NCI-H526 treated with DMSO at 0.1 percent for 48 hours (cell line): ENCODE results near the gene GGNBP2.
A peak's percentile ranks its signal among the peaks of the same experiment; 100 is the strongest.

Experiments
- DNase-seq: peaks from one replicate; lab custom pipeline; 2025; lab: John Stamatoyannopoulos, UW

Gene GGNBP2

DNA sequence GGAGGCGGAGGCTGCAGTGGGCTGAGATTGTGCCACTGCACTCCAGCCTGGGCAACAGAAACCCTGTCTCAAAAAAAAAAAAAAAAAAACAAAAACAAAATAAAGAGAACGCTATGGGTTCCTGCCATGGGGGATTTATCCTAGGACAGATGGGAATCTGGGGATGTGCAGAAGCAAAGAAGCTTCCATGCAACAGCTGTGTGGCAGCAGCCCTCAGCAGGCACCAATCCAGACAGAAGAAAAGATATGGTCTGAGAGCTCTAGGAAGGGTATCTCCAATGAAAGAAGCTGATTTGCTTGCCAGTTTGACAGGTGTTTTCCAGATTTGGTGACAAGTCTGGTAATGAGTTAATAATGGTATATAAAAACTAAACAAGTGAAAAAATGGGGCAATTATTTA lies 21.6 kb upstream of the GGNBP2 start:
- no peak for DNase-seq

DNA sequence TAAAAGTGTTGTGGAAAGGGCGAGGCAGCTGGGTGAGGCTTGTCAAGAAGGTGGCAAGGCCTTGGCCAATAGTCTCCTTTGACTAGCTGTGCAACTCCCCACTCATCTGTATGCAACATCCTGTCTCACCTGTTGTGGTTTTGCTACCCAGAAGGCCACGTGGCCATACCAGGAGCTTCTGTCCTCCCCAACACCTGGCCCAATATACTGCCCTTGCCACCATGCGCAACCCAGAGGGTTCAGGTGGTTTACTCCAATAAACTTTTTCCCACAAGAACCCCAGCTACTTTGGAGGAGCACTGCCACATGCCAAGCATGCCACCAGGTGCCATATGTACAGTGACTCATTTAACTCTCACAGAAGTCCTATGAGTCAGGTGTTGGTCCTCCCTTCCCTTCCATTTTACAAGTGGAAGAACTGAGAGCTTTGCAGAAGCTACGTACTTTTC lies 20.3 kb upstream of the GGNBP2 start:
- no peak for DNase-seq

DNA sequence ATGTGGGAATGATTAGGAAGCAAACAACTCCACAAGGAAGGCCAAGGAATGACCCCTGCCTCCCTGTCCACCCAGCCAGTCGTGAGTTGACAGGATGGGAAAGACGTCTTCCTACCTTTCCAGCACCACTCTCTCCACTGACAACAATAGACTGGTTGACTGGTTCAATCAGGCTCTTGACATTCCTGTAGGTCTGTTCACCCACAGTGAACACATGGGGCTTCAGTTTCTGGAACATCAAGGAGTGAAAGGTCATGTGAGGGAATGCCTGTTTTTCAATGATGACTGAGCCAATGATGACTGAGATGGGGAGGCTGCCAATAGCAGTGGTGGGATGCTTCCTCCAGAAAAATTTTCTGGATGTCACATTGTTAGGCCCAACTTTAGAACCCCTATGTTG lies 19.6 kb upstream of the GGNBP2 start:
- no peak for DNase-seq

DNA sequence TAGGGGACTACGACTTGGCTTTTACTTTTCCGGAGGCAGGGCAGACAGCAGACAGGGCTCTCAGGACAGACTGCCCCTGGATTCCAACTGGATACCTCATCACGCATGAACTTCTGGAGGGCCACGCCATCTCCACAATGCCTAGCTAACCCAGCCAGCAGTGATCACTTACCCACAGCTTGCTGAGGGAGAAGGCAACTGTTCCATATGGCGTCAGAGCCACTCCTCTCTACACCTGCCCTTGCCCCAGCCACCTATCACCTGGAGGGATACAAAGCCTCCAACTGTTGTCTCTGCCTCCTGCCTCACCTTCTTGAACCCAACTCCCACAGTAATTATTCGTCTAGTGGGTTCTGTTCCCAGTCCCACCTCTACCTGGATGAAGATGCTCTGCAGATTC lies 18.8 kb upstream of the GGNBP2 start:
- DNase-seq: no peak

DNA sequence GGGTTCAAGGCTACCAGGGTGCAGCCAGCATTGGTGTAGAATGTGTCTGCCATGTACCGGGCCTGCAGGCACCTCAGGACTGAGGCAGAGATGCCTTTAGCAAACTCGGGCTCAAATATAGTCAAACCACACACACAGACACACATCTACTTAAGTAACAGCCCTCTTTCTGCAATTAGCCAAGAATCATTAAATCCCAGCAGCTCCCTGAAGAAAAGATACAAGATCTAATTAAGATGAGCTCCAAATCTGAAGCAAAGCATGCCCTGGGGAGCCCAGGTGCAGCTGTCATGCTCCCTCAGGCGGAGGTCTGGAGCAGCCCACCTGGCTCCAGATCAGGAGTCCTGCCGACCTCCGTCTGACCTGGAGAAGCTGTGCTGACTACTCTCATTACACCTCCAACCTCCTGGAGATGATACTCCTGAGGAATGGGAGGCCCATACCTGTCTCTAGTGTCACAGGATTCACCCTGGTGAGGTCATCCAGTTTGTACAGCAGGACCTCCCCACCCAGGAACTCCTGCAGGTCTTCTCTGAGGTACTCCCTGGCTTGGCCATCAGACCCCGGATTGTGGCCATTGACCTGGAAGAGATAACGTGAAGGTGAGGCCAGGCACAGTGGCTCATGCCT lies 17.0 kb upstream of the GGNBP2 start:
- no peak for DNase-seq

DNA sequence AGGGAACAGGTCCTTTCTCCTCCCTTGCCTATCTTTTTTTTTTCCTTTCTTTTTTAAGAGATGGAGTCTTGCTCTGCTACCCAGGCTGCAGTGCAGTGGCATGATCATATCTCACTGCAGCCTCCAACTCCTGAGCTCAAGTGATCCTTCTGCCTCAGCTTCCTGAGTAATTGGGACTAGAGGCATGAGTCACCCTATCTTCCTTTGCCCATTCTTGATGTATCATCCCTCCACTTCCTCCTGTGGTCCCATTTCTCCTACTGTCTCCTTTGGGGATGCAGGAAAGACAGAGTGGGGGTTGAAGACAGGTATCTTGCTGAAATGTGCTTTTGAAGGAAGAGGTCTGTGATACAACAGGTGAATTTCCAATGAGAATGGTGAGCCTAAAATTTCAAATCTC lies 15.6 kb upstream of the GGNBP2 start:
- no peak for DNase-seq

DNA sequence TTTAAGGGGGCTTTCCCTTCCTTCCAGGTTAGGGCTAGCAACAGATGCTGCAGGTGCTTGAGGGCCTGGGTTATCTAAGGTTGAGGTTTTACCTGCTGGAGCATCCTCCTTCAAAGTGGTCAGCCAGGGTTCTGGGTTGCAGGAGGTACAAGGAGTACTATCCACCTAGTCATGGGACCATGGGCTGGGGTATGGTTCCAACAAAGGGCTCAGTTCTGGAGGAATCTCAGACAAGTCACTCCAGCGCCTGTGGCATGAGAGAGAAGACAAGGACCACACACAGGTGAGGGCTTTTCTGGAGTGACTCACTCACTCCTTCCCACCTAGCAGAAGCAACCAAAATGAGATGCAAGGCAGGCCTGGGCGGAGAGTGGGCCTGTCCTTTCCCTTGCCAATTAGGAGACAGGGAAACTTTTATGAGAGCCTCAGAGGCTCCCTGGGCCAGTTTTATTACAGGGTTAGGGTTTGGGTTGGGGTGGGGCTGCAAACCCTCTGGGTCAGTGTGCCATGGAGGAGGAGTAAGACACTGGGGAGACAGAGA lies 12.2 kb upstream of the GGNBP2 start:
- DNase-seq: no peak

DNA sequence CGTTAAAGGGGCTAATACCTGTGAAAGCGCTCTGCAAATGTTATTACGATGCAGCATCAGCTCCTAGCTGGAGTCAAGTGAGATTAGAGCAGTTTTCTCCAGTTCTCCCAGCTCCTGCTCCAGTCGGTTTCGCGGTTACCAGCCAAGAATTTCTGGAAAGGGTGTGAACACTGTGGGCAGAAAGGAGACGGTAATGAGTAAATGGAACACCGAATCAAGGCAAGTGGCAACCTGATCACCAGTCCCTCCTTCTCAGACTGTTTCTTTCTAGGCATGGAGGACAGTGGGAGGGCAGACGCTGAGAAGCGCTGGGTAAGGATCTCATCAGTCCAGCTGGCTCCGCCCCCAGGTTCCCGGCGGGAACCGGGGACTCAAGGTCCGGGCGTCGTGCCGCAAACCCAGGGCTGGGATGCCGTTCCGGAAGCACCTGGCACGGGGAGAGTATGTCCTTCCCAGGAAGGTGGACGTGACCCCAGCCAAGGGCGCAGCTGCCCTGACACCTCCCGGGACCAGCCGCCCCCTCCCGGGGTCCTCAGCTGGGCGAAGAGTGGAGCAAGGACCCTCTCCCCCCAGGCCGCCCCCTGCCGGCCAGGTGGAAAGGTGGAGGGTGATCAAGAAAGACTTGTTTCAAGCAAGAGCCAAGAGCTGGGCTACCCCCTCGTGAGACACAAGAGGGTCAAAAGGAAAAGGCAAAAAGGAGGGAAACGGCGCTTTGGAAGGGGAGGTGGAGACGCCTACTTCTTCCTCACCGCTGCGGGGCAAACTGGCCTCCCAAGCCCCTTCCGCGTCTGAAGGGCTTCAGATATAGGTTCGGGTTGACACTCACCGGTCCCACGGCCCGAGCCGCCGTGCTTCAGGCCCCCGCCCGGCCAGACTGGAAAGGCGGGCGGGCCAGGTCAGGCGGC lies 10.5 kb upstream of the GGNBP2 start:
- peak; percentile 64 for DNase-seq

DNA sequence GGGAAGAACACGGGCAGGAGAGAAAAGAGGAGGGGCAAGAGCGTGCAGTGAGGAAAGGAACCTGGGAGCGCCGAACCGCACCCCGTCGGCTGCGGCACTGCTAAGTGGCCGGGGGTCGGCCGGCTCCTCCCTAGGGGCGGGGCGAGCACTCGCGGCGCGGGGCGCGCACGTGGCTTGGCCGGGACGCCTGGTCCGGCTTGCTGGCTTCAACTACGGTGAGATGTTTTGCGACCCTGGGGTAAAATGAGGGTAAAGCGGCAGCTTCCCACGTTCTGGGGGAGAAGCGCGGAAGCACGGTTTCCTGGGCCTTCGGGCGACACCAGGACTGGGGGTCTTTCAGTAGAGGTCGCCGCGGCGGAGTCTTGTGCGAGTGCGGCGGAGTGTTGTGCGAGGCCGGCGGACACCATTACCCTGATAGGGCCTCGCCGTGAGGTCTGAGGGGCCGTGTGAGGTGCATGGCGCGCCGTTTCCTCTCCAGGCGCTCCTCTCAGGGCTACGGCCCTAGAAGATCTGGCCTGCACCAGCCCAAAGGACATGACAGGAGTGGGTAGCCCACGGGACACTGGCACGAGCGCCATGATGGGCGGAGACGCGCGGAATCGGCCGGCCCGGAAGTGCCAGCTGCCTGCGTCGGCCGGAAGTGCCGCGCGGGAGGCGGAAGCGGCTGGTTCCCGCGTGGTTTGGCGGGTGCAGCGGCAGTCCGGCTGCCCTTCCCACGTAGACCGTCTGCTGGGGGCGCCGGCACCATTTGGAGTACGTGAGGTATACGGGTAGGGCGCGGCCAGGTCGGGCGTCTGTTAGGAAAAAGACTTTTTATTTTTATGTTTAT lies 9.7 kb upstream of the GGNBP2 start, which contains the start of the genes MYO19 and PIGW:
TSS of gene MYO19 (minus strand) at position 29 of the 829 bp plus-strand sequence. CDS start 2,330 bp downstream, outside the sequence.
TSS of gene PIGW (plus strand) at position 148 of the 829 bp plus-strand sequence. CDS start 2,115 bp downstream, outside the sequence.
- peak; percentile 76 for DNase-seq

DNA sequence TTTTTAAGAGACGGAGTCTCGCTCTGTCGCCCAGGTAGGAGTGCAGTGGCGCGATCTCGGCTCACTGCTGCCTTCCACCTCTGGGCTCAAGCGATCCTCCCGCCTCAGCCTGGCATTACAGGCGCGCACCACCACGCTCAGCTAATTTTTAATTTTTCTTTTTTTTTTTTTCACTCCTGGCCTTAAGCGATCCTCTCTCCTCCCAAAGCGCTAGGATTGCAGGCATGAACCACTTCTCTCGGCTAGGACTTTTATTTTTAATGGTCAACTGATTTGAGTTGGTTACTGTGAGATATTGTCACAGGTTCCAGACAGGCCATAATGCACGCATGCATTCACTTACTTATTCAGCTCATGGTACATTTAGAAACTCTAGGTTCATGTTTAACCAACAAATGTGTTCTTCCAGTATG lies 9.0 kb upstream of the GGNBP2 start:
- DNase-seq: no peak

DNA sequence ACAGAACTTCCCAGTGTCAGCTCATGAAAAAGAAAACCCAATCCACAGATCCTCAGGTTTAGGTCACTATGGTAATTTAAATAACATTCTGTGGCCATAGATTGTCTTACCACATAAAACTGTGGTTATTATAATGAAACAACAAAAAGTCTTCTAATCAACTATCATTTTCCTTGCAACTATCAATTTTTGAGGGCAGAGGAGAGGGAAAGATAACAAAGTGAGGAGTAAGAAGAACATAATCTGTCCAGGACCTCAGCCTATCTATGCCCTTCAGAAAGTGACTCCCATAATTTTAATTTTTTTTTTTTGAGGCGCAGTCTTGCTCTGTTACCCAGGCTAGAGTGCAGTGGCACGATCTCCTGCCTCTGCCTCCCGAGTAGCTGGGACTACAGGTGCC lies 4.0 kb upstream of the GGNBP2 start:
- DNase-seq: no peak

DNA sequence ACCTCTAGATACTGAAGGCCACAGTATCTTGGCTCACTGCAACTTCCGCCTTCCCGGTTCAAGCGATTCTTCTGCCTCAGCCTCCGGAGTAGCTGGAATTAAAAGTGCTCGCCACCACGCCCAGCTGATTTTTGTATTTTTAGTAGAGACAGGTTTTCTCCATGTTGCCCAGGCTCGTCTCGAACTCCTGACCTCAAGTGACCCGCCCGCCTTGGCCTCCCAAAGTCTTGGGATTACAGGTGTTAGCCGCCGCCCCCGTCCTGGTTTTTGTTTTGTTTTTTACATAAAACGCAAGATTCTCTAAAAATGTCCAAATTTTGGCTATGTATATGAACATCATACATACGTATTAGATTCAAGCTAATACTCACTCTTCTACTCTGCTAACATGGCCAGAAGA lies 2.0 kb upstream of the GGNBP2 start:
- DNase-seq: no peak

DNA sequence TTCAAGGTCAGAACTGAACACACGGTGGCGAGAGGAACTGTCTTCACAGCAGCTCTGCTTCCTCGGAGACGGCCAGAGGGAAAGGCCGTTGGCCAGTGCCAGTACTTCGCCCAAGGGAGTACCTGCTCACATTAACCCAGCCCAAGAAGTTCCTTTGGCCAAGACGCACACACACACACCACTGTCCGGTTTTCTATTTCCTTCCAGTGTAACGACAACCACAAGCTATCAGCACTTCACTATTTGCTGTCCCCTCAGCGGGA lies 744 bp upstream of the GGNBP2 start:
- DNase-seq: no peak

DNA sequence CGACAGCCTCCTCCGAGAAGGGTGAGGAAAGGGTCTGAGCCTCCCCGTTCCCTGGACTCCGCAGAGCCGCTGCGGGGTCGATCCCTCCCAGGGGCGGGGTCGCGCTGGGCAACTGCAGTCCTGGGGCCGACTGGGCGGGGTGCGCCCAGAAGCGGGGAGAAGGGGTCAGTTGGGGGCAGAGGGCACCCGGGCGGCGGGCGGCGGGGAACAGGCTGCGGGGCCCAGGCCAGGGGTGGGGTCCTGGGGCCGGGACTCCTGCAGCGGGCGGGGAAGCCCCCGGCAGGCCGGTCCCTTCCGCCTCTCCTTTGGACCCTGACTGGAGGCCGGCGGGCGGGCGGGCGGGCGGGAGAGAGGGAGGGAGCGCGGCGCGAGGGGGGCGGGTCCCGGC lies 352 bp downstream of the GGNBP2 start:
- DNase-seq: no peak

DNA sequence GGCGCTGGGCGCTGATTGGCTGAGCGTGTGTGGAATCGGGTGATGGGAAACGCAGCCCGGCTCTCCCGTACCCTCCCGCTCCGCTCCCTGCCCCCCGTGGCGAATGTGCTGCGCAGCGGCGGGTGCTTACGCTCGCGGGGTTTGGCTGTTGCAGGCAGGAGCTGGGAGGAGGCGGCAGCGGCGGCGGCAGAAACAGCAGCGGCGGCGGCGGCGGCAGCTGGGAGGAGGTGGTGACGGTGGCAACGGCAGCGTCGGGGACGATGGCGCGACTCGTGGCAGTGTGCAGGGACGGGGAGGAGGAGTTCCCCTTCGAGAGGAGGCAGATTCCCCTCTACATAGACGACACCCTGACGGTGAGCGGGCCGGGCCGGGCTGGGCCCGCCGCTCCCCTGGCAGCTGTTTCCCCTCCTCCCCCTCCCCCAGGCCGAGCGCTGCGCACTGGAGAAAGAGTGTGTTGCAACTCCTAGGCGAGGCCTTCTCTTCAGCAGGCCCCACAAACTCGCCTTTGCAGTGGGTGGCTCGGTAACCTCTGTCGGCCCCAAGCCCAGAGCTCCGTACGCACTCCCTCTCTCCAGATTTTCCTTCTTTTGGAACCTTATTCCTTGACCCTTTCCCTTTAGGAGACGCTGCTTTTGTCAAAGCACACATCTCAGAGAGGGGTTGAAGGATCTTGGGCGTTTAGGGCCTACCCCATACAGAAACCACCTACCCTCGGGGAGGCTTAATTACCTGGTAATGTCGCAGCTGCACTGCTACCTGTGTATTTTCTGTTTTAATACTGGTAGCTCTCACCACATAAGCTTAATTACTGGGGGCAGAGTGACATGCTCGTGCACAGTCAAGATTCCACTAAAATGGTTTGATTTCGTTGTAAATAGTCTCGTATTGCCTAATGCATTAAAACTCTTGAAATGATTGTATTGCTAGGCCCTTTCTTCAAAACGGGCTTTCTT lies 1.0 kb downstream of the GGNBP2 start:
- peak; percentile 94 for DNase-seq

DNA sequence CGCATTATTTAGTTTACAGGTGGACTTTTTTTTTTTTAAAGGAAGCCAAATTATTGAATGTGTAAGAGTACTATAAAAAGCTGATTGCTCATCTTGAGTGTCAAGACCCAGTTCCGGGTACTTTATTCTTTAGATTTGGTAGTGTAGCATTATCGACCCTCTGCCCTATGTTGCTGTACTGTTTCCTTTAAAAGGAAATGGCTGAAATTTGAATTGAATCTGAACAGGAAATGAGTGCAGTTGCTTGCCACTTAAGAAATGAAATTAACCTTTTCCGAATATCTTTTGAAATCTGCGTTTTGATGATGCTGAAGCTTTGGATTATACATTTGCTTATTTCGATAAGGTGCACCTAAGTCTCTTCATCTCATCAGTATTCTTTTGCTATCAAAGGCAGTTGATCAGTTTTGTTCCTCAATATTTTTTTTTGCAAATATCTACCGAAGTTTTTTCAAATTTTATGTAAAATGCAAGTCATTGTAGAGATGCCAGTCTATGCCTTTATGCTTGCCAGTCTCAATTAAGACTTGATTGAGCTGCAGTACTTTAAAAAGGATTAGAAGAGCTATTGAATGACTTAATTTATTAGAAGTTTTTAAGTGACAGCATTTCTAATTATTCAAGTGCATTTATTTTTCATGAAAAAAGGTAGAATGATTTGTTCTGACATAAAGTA lies 1.8 kb downstream of the GGNBP2 start:
- no peak for DNase-seq

DNA sequence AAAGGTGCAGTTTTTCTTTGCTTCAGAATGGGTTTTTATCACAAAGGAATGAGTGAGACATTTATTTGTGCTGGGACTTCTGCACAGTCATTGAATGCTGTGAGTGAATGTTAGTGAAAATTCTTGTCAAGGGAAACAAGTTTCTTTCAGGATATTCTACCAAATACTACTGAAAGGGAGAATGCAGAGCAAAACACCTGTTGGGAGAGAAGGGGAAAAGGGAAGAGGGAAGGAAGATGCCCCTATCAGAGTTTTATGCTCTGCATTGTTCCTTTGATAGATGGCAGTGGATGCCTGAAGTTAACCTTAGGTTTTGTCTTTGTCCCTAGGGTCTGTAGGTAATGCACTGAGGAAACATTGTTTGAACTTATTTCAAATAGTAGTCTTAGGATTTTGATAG lies 3.1 kb downstream of the GGNBP2 start:
- no peak for DNase-seq

DNA sequence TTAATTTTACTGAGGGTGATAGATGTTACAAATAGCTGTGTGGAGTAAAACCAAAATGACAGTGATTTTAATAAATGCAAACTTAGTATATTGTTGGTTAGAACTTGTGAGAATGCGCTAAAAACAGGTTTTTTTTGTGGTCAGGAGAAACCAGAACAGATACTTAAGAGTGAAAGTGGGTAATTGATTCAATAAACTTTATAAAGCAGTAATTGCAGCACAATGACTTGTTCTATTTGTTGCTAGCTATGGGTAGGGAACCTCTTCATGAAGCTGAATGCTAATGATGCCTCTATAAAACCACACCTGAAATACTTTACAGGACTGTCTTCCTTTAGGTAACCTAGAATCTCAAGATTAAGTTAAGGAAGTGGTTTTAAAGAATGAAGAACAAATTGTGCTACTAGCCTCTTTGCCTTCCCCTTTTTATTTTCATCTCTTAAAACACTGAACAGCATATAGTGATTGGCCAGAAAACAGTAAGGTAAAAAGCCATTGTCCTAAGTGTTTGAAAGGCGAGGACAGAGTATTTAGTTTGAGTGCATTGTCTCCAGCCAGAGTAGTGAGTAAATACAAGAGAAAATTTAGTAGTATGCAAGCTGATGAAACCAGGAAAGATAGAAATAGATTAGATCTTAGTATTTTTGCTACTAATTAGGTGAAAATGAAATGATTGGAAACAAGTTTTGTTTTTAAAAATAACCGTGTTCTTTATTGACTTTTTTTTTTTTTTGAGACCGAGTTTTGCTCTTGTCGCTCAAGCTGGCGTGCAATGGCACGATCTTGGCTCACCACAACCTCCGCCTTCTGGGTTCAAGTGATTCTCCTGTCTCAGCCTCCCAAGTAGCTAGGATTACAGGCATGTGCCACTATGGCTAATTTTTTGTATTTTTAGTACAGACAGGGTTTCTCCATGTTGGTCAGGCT lies 6.0 kb downstream of the GGNBP2 start:
- no peak for DNase-seq

DNA sequence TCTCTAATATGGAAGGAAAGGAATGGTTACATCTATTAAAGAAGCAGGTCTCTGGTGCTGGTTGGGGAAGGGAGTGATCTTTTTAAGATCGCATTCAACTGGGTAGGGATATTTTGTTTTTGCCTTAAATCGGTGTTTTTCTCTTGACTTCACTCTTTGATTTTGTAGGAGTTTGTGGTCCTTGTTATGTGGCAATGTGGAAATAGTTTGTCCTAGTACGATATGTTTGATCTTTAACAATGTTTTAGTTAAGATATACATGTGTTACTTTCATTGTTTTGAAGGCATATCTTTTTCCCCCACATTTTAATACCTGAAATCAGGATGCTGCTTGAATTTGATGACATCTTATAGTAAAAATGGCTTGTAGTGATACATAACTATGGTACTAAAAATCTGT lies 8.7 kb downstream of the GGNBP2 start:
- no peak for DNase-seq

DNA sequence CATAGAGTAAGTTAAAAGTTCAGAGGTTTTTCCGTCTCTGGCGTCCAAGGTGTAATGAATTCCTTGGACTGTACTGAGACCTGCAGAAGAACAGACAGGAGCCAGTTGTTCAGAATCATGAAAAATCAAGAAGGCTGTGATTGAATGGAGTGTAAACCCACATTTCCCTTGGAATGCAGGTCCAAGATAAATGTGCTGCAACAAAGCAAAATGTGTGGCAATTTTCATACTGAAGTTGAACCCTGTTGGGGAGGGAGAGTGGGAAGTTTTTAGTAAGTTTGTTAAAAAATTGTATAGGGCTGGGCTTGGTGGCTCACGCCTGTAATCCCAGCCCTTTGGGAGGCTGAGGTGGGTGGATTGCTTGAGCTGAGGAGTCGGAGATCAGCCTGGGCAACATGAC lies 21.4 kb downstream of the GGNBP2 start:
- DNase-seq: no peak
